Upper lobe of left lung (tissue), 6 donors: ENCODE data around the gene TOMM20. TPM values are rescaled to one million over a fixed set of nuclear protein-coding genes. Genes with fewer than 3 reads are reported as not detected.
"Not testable (repeated sequence)": the region's sequence is repeated elsewhere in the genome, so short reads cannot be mapped to it uniquely, and the experiment has no call there.

Experiments used
- ATAC-seq, 2 donors: fragments of 200-7000 bp; cut with Tn5 transposase; one replicate each; pipeline ENCODE4 v1.9.1; 2022; ENCODE audit warnings: mild to moderate bottlenecking in 2 of 2, moderate library complexity in 2 of 2; ENCODE audit not compliant: low FRiP score in 2 of 2
- DNase-seq, 2 donors: peaks; one replicate each; pipeline ENCODE4 v3.0.0-alpha.2; 2019 to 2020
- H3K27ac ChIP-seq, 4 donors: fragments of 200-600 bp; sonication (generic); one replicate each; pipeline ENCODE4 v1.5.1; 2016 to 2019
- H3K27me3 ChIP-seq, 4 donors: fragments of 200-600 bp; sonication (generic); one replicate each; pipeline ENCODE4 v1.5.1; 2017 to 2019
- H3K36me3 ChIP-seq, 4 donors: fragments of 200-600 bp; sonication (generic); one replicate each; pipeline ENCODE4 v1.5.1; 2016 to 2019
- H3K4me1 ChIP-seq, 4 donors: fragments of 200-600 bp; sonication (generic); one replicate each; pipeline ENCODE4 v1.5.1; 2018 to 2019
- H3K4me3 ChIP-seq, 4 donors: fragments of 200-600 bp; sonication (generic); one replicate each; pipeline ENCODE4 v1.5.1; 2017 to 2019; ENCODE audit warnings: mild to moderate bottlenecking in 2 of 4, moderate library complexity in 1 of 4
- H3K9me3 ChIP-seq, 4 donors: fragments of 200-600 bp; sonication (generic); one replicate each; pipeline ENCODE4 v1.5.1; 2018 to 2019
- EP300 ChIP-seq, 4 donors: sonication (generic); formaldehyde crosslinking; IDR thresholded peaks; one replicate each; pipeline ENCODE4 v1.5.1; 2017; ENCODE audit warnings: antibody characterized with exemption in 4 of 4, control low read depth in 2 of 4
- POLR2A ChIP-seq, 4 donors: fragments of 450-650 bp; IDR thresholded peaks; one replicate each; pipeline ENCODE4 v1.5.1; 2016 to 2017; ENCODE audit warnings: antibody characterized with exemption in 4 of 4, mild to moderate bottlenecking in 2 of 4
- POLR2AphosphoS5 ChIP-seq, 2 donors: sonication (generic); formaldehyde crosslinking; IDR thresholded peaks; one replicate each; pipeline ENCODE4 v1.5.1; 2017; ENCODE audit warnings: antibody characterized with exemption in 2 of 2
- WGBS, 2 donors: methylation state at CpG; one replicate each; pipeline ENCODE4 v1.1.5; 2017 to 2018; 5-methylcytosine and 5-hydroxymethylcytosine counted together
- total RNA-seq, 6 donors: library from RNA; depleted of rRNA in 4 of 6; stranded (reverse); fragments of >200 nt in 4 of 6; gene quantifications; one replicate each; pipeline versions ENCODE4 v1.1.0 to v1.2.1, GENCODE V29; 2016 to 2021
- TF ChIP-seq, protein P1 (sequence below), 6 experiments: fragments of 450-650 bp in 4 of 6; fragments of 200-600 bp in 2 of 6; sonication (generic) in 2 of 6; IDR thresholded peaks; one replicate each; pipeline ENCODE4 v1.5.1; 2016 to 2019; ENCODE audit warnings: antibody characterized with exemption in 6 of 6
- donor health status: DM: no; HTN: no; CAD: no; lungs with moderate emphysema.
- donor health status: DM: no; HTN: yes; CAD: no; lungs with severe emphysema.

Gene TOMM20
- total RNA-seq, 6 donors from 2014 or later: 37.6 to 124 (median 89.8) TPM

DNA sequence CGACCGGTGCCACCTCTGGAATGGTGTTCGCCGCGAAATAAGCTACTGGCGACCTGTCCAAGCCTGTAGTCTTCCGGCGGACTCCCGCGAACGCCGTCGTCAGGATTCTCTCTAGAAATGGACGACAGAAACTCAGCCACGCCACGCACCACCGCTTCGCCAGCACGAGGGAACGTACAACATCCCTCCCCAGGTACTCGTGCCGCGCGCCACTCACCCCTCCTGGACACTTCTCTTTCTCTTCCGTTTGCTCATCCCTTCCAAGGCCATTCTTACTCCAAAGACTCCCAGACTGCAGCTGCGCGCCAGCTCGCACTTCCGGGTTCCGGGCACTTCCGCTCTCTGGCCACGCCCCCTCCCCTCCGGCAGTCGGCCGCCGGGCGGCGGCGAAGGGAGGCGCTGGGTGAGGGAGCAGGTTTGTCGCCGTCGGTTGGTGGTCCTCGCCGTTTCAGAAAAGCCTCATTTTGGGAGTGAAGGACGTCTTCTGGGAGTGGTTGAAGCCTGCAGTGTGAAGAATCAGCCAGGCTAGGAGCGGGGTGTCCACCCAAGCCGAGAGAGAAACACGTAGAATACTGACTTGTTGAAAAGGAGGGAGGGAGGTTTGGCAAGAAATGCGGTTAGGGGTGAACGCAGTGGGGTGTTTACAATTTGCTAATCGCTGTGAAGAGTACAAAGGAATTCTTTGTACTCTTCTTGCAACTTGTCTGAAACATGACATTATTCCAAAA lies 32.5 kb upstream of the TOMM20 start, which contains the start of gene RBM34:
Gene RBM34 (minus strand): TSS at position 294 of the 728 bp plus-strand sequence. CDS start 24 bp downstream, at position 270.
- TF ChIP-seq POLR2A (IDR thresholded peaks at IDR 0.05): peak; percentile 74 to 100 (median 96)
- TF ChIP-seq POLR2AphosphoS5 (IDR thresholded peaks at IDR 0.05): peak; percentile 95 to 98
- peak in 1 of 4 donors; percentile 22 for TF ChIP-seq EP300 (IDR thresholded peaks at IDR 0.05)
- TF ChIP-seq, protein P1, sequence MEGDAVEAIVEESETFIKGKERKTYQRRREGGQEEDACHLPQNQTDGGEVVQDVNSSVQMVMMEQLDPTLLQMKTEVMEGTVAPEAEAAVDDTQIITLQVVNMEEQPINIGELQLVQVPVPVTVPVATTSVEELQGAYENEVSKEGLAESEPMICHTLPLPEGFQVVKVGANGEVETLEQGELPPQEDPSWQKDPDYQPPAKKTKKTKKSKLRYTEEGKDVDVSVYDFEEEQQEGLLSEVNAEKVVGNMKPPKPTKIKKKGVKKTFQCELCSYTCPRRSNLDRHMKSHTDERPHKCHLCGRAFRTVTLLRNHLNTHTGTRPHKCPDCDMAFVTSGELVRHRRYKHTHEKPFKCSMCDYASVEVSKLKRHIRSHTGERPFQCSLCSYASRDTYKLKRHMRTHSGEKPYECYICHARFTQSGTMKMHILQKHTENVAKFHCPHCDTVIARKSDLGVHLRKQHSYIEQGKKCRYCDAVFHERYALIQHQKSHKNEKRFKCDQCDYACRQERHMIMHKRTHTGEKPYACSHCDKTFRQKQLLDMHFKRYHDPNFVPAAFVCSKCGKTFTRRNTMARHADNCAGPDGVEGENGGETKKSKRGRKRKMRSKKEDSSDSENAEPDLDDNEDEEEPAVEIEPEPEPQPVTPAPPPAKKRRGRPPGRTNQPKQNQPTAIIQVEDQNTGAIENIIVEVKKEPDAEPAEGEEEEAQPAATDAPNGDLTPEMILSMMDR (IDR thresholded peaks at IDR 0.05): peak; percentile 17 to 62 (median 39)
- peak within 1 kb of the TSS; percentile 90 to 95 (median 94) for H3K27ac ChIP-seq
- peaks cover 14 to 30% (median 15%) of the 10 kb centered on the region in 4 donors for H3K4me1 ChIP-seq

DNA sequence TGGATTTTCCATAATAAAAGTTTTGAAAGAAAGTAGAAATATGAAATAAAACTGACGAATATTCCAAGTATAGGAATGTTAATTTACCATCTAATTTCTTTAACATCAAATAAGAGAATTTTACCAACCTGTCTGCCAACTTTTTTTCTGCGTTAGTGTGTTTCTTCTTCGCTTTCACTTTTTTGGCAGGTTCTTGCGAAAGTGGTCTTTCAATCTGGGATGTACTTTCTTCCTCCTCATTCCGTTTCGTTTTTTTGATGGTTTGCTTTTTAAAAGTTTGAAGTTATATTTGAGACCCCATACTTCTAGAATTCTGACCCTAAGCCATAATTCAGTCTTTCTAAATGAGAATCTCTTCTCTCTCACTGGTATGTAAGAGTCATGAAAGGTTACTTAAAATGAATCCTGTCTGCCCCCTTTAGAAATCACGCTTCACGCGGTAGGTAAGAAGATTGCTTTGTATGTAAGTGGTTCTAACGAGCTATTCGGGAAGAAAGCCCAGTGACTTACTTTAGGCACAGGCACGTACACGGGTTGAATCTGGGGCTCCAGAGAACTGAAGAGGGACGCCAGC lies 31.8 kb upstream of the TOMM20 start:
- Histone ChIP-seq H3K4me1 (peaks cover 14 to 30% (median 15%) of the 10 kb centered on the region in 4 donors), H3K4me3 (peak overlapping the region; percentile 58 to 90 (median 72)), H3K36me3 (peaks cover 0 to 25% (median 11%) of the 10 kb centered on the region in 4 donors), H3K27me3 (no peaks in the 10 kb centered on the region), H3K9me3 (no peaks in the 10 kb centered on the region), H3K27ac (peak overlapping the region; percentile 90 to 95 (median 94))
- WGBS, 2 donors: 5 to 8% methylated on average over 14 of the region's 14 CpGs
- TF ChIP-seq POLR2AphosphoS5 (IDR thresholded peaks at IDR 0.05) (no peak), EP300 (IDR thresholded peaks at IDR 0.05) (no peak), POLR2A (IDR thresholded peaks at IDR 0.05) (no peak)
- TF ChIP-seq, protein P1 (IDR thresholded peaks at IDR 0.05): no peak
- peak in 1 of 2 donors; percentile 53 for ATAC-seq
- DNase-seq: no peak

More for the DNA sequence above, 32.5 kb upstream of the TOMM20 start, which contains the start of gene RBM34:
- ATAC-seq: peak; percentile 98 to 99
- Histone ChIP-seq H3K9me3 (no peaks in the 10 kb centered on the region), H3K27me3 (no peaks in the 10 kb centered on the region), H3K36me3 (peaks cover 0 to 29% (median 11%) of the 10 kb centered on the region in 4 donors), H3K4me3 (peak within 1 kb of the TSS; percentile 58 to 90 (median 72))
- 0% methylated on average over 32 to 47 of the region's 52 CpGs for WGBS, 2 donors
- DNase-seq: peak; percentile 93 to 98

DNA sequence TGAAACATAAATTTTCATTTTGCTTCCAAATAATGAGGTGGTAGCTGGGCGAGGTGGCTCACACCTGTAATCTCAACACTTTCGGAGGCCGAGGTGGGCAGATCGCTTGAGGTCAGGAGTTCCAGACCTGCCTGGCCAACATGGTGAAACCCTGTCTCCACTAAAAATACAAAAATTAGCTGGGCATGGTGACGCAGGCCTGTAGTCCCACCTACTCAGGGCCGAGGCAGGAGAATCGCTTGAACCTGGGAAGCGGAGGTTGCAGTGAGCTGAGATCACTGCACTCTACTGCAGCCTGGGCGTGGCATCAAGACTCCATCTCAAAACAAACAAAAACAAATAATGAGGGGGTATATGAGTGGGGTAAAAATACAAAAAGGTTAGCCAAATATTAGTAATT lies 31.3 kb upstream of the TOMM20 start:
- not testable (repeated sequence) for H3K27me3 ChIP-seq, DNase-seq, ATAC-seq, H3K9me3 ChIP-seq
- H3K4me1 ChIP-seq: peaks cover 14 to 30% (median 15%) of the 10 kb centered on the region in 4 donors
- H3K36me3 ChIP-seq: peaks cover 0 to 24% (median 11%) of the 10 kb centered on the region in 4 donors
- H3K27ac ChIP-seq: peak overlapping the region in 3 of 4 donors; percentile 90 to 95 (median 94)
- WGBS, 2 donors: 86 to 88% methylated on average over 9 of the region's 9 CpGs
- H3K4me3 ChIP-seq: peak overlapping the region in 2 of 4 donors; percentile 81 to 90

DNA sequence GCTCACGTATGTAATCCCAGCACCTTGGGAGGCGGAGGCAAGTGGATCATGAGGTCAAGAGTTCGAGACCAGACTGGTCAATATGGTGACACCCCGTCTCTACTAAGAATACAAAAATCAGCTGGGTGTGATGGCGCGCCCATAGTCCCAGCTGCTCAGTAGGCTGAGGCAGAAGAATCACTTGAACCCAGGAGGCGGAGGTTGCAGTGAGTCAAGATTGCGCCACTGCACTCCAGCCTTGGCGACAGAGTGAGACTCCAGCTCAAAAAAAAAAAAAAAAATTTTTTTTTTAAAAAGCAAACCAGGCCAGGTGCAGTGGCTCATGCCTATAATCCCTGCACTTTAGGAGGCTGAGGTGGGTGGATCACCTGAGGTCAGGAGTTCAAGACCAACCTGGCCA lies 30.6 kb upstream of the TOMM20 start:
- Histone ChIP-seq H3K4me1 (peaks cover 14 to 30% (median 15%) of the 10 kb centered on the region in 4 donors), H3K36me3 (peaks cover 0 to 30% (median 13%) of the 10 kb centered on the region in 4 donors)
- WGBS, 2 donors: 89 to 94% methylated on average over 9 of the region's 9 CpGs
- not testable (repeated sequence) for ATAC-seq, DNase-seq, H3K27ac ChIP-seq, H3K9me3 ChIP-seq, H3K27me3 ChIP-seq, H3K4me3 ChIP-seq

DNA sequence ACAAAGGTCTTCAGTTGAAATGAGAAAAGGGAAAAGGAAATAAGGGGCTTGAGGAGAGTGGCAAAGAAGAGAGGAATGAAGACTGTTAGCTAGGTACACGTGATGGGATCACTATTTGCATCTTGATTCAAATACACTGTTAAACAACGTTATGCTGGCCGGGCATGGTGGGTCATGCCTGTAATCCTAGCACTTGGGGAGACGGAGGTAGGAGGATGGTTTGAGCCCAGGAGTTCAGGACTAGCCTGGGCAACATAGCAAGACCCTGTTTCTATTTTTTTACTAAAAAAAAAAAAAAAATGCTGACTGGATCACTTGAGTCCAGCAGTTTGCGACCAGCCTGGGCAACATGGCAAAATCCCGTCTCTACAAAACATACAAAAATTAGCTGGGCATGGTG lies 30.0 kb upstream of the TOMM20 start:
- H3K36me3 ChIP-seq: peaks cover 0 to 36% (median 19%) of the 10 kb centered on the region in 4 donors
- peaks cover 14 to 30% (median 15%) of the 10 kb centered on the region in 4 donors for H3K4me1 ChIP-seq
- H3K4me3 ChIP-seq: no peak overlapping the region
- no peaks in the 10 kb centered on the region for H3K9me3 ChIP-seq
- DNase-seq: no peak
- no peak for ATAC-seq
- 92 to 95% methylated on average over 6 of the region's 6 CpGs for WGBS, 2 donors
- H3K27me3 ChIP-seq: no peaks in the 10 kb centered on the region
- no peak for TF ChIP-seq EP300 (IDR thresholded peaks at IDR 0.05)
- TF ChIP-seq POLR2A (IDR thresholded peaks at IDR 0.05): no peak
- TF ChIP-seq, protein P1 (IDR thresholded peaks at IDR 0.05): no peak
- no peak for TF ChIP-seq POLR2AphosphoS5 (IDR thresholded peaks at IDR 0.05)
- H3K27ac ChIP-seq: no peak overlapping the region
